ENCODE data around the gene CEP20.

GRCh38 chr16:15934991-15935390, 46.6 kb upstream of the CEP20 start:
- TF ChIP-seq, protein P1, sequence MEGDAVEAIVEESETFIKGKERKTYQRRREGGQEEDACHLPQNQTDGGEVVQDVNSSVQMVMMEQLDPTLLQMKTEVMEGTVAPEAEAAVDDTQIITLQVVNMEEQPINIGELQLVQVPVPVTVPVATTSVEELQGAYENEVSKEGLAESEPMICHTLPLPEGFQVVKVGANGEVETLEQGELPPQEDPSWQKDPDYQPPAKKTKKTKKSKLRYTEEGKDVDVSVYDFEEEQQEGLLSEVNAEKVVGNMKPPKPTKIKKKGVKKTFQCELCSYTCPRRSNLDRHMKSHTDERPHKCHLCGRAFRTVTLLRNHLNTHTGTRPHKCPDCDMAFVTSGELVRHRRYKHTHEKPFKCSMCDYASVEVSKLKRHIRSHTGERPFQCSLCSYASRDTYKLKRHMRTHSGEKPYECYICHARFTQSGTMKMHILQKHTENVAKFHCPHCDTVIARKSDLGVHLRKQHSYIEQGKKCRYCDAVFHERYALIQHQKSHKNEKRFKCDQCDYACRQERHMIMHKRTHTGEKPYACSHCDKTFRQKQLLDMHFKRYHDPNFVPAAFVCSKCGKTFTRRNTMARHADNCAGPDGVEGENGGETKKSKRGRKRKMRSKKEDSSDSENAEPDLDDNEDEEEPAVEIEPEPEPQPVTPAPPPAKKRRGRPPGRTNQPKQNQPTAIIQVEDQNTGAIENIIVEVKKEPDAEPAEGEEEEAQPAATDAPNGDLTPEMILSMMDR (IDR thresholded peaks at IDR 0.05) = no peak
- TF ChIP-seq POLR2A (IDR thresholded peaks at IDR 0.05) = no peak

All from lower leg skin (tissue), 3 donors.